Astrocyte of the cerebellum (primary cell): ENCODE measurements around the gene PPP3CA.
A peak's percentile ranks its signal among the peaks of the same experiment; 100 is the strongest.

Experiments used
- DNase-seq: peaks from one replicate; pipeline ENCODE4 v3.0.0-alpha.2; 2011; ENCODE audit warnings: low read depth
- H3K4me3 ChIP-seq: 2 replicates; pipeline ENCODE4 v1.5.1; 2011; ENCODE audit warnings: mild to moderate bottlenecking, low read depth, low read length, moderate library complexity
- in situ Hi-C: cut with HindIII; loops from 2 replicates; pipeline ENCODE4 v1.10.0; 2017; ENCODE audit warnings: low sequenced_read_pairs
- TF ChIP-seq, protein P1 (sequence below): IDR thresholded peaks from 2 replicates; pipeline ENCODE4 v1.5.1; 2012; ENCODE audit warnings: low read length, low read depth, moderate library complexity, mild to moderate bottlenecking; ENCODE audit errors: missing control alignments

Gene PPP3CA

DNA sequence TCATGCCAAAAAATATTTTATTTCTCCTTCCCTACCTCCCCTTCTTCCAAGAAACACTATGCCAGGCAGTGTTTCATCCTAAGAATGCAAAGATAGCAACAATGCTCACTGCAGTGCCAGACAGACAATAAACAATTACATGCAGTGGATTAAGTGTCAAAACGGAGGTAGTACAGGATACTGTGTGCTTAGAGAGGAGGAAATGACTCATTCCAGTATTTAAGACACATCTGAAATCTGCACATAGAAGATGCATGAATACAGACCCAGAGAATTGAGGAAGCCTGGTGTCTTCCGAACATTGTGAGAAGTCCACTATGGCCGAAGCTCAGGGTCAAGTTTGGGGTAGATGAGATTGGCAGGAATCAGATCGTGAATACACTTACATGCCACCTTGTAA, 326.4 kb downstream of the PPP3CA start:
- no peak overlapping the region for H3K4me3 ChIP-seq
- in situ Hi-C loops, result no loop called here
- TF ChIP-seq, protein P1, sequence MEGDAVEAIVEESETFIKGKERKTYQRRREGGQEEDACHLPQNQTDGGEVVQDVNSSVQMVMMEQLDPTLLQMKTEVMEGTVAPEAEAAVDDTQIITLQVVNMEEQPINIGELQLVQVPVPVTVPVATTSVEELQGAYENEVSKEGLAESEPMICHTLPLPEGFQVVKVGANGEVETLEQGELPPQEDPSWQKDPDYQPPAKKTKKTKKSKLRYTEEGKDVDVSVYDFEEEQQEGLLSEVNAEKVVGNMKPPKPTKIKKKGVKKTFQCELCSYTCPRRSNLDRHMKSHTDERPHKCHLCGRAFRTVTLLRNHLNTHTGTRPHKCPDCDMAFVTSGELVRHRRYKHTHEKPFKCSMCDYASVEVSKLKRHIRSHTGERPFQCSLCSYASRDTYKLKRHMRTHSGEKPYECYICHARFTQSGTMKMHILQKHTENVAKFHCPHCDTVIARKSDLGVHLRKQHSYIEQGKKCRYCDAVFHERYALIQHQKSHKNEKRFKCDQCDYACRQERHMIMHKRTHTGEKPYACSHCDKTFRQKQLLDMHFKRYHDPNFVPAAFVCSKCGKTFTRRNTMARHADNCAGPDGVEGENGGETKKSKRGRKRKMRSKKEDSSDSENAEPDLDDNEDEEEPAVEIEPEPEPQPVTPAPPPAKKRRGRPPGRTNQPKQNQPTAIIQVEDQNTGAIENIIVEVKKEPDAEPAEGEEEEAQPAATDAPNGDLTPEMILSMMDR, result no peak
- peak; percentile 12 for DNase-seq

DNA sequence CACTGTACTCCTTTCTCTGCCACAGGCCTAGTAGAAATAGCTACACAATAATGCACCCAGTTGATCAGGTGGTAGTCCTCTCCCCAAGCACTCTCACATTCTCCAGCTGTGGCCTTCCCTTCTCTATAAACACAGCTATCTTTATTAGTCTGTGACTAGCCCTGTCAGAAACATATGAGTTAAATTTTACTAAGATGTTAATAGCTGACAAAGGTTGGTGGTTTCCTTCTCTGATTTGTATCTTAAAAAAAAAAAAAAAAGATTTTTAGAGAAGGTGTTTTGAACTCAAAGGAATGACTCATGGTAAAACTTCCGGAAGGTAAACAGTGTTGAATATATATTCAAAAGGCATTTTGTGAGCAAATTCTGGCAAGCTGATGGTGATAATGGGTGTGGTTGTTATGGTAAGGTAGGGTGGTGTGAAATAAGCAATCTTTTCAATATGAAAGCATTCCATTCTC, 327.4 kb downstream of the PPP3CA start:
- no peak overlapping the region for H3K4me3 ChIP-seq
- DNase-seq, result no peak
- in situ Hi-C loops, result no loop called here
- TF ChIP-seq, protein P1, result no peak

DNA sequence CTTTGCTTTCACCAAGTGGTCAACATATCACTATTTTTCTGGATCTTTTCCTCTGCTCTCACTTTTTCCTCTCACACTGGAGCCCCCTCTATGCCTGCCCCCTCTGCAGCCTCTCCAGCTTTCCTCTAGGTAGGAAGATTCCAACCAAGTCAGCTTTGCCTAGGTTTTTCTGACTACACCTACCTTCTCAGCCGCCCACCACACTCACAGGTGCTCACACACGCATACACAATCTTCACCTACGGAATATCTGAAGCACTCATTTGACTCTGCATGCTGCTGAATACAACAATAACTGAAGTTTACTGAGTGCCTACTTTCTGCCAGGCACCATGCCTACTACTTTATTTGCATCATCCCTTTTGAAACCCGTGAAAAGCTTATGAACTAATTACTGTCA, 328.0 kb downstream of the PPP3CA start:
- no peak overlapping the region for H3K4me3 ChIP-seq
- in situ Hi-C loops, result no loop called here
- no peak for DNase-seq
- TF ChIP-seq, protein P1, result no peak

DNA sequence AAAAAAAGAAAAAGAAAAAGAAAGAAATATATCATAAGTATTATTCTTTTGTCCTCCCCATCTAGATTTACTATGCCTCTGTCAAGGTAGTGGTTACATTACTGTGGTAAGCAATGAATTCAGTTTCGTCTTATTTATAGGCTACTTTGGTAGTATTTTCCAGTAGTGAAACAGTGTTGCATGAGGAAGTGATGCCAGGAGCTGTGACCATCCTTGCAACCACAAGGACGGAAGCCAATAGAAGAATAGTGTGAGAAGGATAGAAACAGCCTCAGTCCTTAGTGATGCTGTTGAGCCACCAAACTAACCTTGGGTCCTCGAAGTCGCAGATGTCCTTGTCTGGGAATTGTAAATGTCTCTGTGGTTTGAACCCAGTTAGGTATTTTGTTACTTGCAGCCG, 328.5 kb downstream of the PPP3CA start:
- no peak for DNase-seq
- in situ Hi-C loops, result no loop called here
- H3K4me3 ChIP-seq, result no peak overlapping the region
- TF ChIP-seq, protein P1, result no peak

DNA sequence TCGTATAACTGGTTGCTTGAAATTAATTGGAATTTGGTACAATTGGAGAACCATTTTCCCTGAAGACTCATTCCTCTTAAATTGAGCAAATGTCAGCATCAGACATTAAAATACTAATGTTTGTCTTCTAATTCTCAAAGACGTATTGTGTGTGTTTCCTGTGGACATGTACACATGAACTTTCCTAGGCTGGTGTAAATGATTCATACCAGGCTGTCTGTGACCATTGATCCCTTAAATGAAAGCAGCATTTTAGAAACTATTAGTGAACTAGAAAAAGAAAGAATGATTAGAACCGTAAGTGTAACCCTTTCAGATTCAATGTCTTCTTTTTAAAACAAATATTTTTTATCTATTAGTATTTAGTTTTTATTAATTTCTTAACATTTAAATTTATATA, 332.9 kb downstream of the PPP3CA start:
- no peak for DNase-seq
- in situ Hi-C loops, result no loop called here
- no peak overlapping the region for H3K4me3 ChIP-seq
- TF ChIP-seq, protein P1, result no peak

DNA sequence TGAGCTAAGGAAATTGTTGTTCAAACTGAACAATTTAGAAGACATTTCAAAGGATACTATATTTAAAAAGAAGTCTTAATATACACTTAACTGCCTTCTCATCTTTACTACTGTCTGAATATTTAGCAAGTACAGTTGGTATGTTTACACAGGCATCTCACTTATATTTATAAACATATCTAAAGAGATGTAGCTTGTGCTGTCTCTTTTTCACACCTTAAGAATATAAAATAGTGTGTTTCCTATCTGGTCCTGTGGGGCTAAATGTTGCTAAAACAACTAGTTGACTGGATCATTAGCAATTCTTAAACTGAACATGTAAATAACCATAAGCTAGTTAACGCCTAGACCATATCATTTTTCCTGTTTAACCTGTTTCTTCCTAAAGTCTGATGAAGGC, 336.3 kb downstream of the PPP3CA start:
- no peak overlapping the region for H3K4me3 ChIP-seq
- in situ Hi-C loops, result no loop called here
- TF ChIP-seq, protein P1, result no peak
- no peak for DNase-seq

DNA sequence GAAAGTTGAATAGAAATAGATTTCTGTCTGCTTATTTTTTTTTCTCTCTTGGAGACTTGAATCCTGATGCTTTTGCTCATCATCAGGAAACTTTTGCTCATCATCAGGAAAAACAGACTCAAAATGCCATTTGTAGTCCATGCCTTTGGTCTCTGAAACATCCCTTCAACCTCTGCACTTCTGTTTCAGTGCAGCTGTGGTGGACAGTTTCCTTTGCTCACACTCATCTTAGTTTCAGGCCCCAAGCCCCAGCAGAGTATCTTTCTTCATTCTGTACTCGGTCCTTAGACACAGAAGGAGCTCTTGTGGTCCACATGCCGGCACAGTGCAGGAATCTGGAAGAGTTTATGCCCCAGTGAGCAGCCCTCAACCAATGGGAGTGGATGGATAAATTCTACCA, 337.9 kb downstream of the PPP3CA start:
- H3K4me3 ChIP-seq, result no peak overlapping the region
- in situ Hi-C loops, result no loop called here
- DNase-seq, result no peak
- TF ChIP-seq, protein P1, result no peak
